ENCODE data around the gene DROSHA.

DROSHA gene

GRCh38 chr5:31516802-31517201, 15.1 kb downstream of the DROSHA start:
- H3K27ac ChIP-seq = no peak overlapping the region
- peaks cover 42% of the 10 kb centered on the region for H3K36me3 ChIP-seq (replicated peaks)
- no peaks in the 10 kb centered on the region for H3K27me3 ChIP-seq (replicated peaks)
- in situ Hi-C loops (cut with HindIII; ENCODE audit: low pct_ligation_motif_present, low sequenced_read_pairs) = no loop called here
- no peak for DNase-seq
- no peak for TF ChIP-seq CTCF (IDR thresholded peaks at IDR 0.05; ENCODE audit: low read depth, low read length, missing control alignments)
- no peak overlapping the region for H3K4me3 ChIP-seq (ENCODE audit: low read depth, low read length)

- H3K27ac ChIP-seq = no peak overlapping the region
- no peak overlapping the region for H3K4me3 ChIP-seq (ENCODE audit: low read depth, low read length)
- TF ChIP-seq CTCF (IDR thresholded peaks at IDR 0.05; ENCODE audit: low read depth, low read length, missing control alignments) = no peak
- in situ Hi-C loops (cut with HindIII; ENCODE audit: low pct_ligation_motif_present, low sequenced_read_pairs) = no loop called here
- H3K27me3 ChIP-seq (replicated peaks) = no peaks in the 10 kb centered on the region
- H3K36me3 ChIP-seq (replicated peaks) = peaks cover 59% of the 10 kb centered on the region
- DNase-seq = no peak
Observed at GRCh38 chr5:31511305-31511704, 20.6 kb downstream of the DROSHA start.

GRCh38 chr5:31504529-31504928, 27.4 kb downstream of the DROSHA start:
- no peak for TF ChIP-seq CTCF (IDR thresholded peaks at IDR 0.05; ENCODE audit: low read depth, low read length, missing control alignments)
- Histone ChIP-seq H3K4me3 (ENCODE audit: low read depth, low read length) (no peak overlapping the region), H3K36me3 (replicated peaks) (peaks cover 60% of the 10 kb centered on the region), H3K27me3 (replicated peaks) (no peaks in the 10 kb centered on the region), H3K27ac (no peak overlapping the region)
- no peak for DNase-seq
- in situ Hi-C loops (cut with HindIII; ENCODE audit: low pct_ligation_motif_present, low sequenced_read_pairs) = no loop called here

GRCh38 chr5:31502506-31502905, 29.4 kb downstream of the DROSHA start:
- TF ChIP-seq CTCF (IDR thresholded peaks at IDR 0.05; ENCODE audit: low read depth, low read length, missing control alignments) = no peak
- in situ Hi-C loops (cut with HindIII; ENCODE audit: low pct_ligation_motif_present, low sequenced_read_pairs) = no loop called here
- H3K4me3 ChIP-seq (ENCODE audit: low read depth, low read length) = no peak overlapping the region

GRCh38 chr5:31500256-31500655, 31.6 kb downstream of the DROSHA start:
- in situ Hi-C loops (cut with HindIII; ENCODE audit: low pct_ligation_motif_present, low sequenced_read_pairs) = no loop called here
- Histone ChIP-seq H3K27me3 (replicated peaks) (no peaks in the 10 kb centered on the region), H3K36me3 (replicated peaks) (peaks cover 77% of the 10 kb centered on the region), H3K27ac (no peak overlapping the region), H3K4me3 (ENCODE audit: low read depth, low read length) (no peak overlapping the region)
- TF ChIP-seq CTCF (IDR thresholded peaks at IDR 0.05; ENCODE audit: low read depth, low read length, missing control alignments) = no peak
- DNase-seq = no peak

More at GRCh38 chr5:31502506-31502905, 29.4 kb downstream of the DROSHA start:
- Histone ChIP-seq H3K27ac (no peak overlapping the region), H3K36me3 (replicated peaks) (peaks cover 60% of the 10 kb centered on the region), H3K27me3 (replicated peaks) (no peaks in the 10 kb centered on the region)
- DNase-seq = no peak

GRCh38 chr5:31496891-31497290, 35.0 kb downstream of the DROSHA start:
- Histone ChIP-seq H3K4me3 (ENCODE audit: low read depth, low read length) (no peak overlapping the region), H3K27ac (no peak overlapping the region), H3K27me3 (replicated peaks) (no peaks in the 10 kb centered on the region), H3K36me3 (replicated peaks) (peaks cover 67% of the 10 kb centered on the region)
- TF ChIP-seq CTCF (IDR thresholded peaks at IDR 0.05; ENCODE audit: low read depth, low read length, missing control alignments) = no peak
- DNase-seq = no peak
- in situ Hi-C loops (cut with HindIII; ENCODE audit: low pct_ligation_motif_present, low sequenced_read_pairs) = no loop called here

Measured in brain microvascular endothelial cell (primary cell).